A549 (cell line): ENCODE data around the gene ITGA5. TPM values are rescaled to one million over a fixed set of nuclear protein-coding genes. Genes with fewer than 3 reads are reported as not detected.
A peak's percentile ranks its signal among the peaks of the same experiment; 100 is the strongest.

Experiments
- ATAC-seq, 2 experiments: fragments of 200-7000 bp in 1 of 2; fragments of >200 bp in 1 of 2; cut with Nextera tagmentation in 1 of 2; cut with Tn5 transposase in 1 of 2; 3 replicates each; pipeline versions ENCODE4 v1.8.0 to v1.9.1; 2018 to 2020; ENCODE audit warnings: mild to moderate bottlenecking in 1 of 2, moderate library complexity in 1 of 2
- CTCF ChIA-PET: fragments of 300-600 bp; sonication (Branson Sonifier 250); formaldehyde crosslinking; extraction: SDS; loops from one replicate; lab custom pipeline; 2021; ENCODE audit warnings: antibody characterized with exemption, inconsistent platforms; lab: Yijun Ruan, JAX
- POLR2A ChIA-PET: fragments of 350-600 bp; formaldehyde crosslinking; extraction: SDS; loops from one replicate; lab custom pipeline; 2021; ENCODE audit warnings: antibody characterized with exemption, inconsistent platforms; lab: Yijun Ruan, JAX
- DNase-seq, 2 experiments: peaks; one replicate each; pipeline versions ENCODE4 v3.0.0 to v3.0.0-alpha.2; 2011 to 2016; ENCODE audit warnings: low read depth in 1 of 2, low spot score in 1 of 2
- FAIRE-seq: peaks from 2 replicates; lab custom pipeline; 2011; peaks lifted over from hg19 to GRCh38; lab: Jason Lieb, UNC
- H3K27ac ChIP-seq, 2 experiments: fragments of >200 bp; sonication (Bioruptor Twin); formaldehyde crosslinking; 3 replicates each; pipeline ENCODE4 v1.5.1; 2016 to 2017
- H3K4me1 ChIP-seq: fragments of >200 bp; sonication (Bioruptor Twin); formaldehyde crosslinking; 3 replicates; pipeline ENCODE4 v1.6.1; 2016
- H3K4me2 ChIP-seq: fragments of >200 bp; sonication (Bioruptor Twin); formaldehyde crosslinking; 3 replicates; pipeline ENCODE4 v1.6.1; 2016
- H3K4me3 ChIP-seq: fragments of >200 bp; sonication (Bioruptor Twin); formaldehyde crosslinking; 3 replicates; pipeline ENCODE4 v1.5.1; 2016
- H3K9me3 ChIP-seq: fragments of >200 bp; sonication (Bioruptor Twin); formaldehyde crosslinking; 3 replicates; pipeline ENCODE4 v1.6.1; 2016
- ATOH8 ChIP-seq: fragments of 250-450 bp; sonication (Bioruptor Pico); IDR thresholded peaks from 2 replicates; pipeline ENCODE4 v1.5.0; 2020; ENCODE audit warnings: low read depth, mild to moderate bottlenecking, moderate library complexity
- CBX8 ChIP-seq: fragments of 200-600 bp; sonication (generic); IDR thresholded peaks from 2 replicates; pipeline ENCODE4 v1.6.1; 2016
- CEBPB ChIP-seq, 2 experiments: fragments of >200 bp in 1 of 2; sonication (Bioruptor Twin) in 1 of 2; formaldehyde crosslinking in 1 of 2; IDR thresholded peaks; 2 replicates each; pipeline ENCODE4 v1.6.1; 2012 to 2016
- CHD2 ChIP-seq: fragments of 150-350 bp; IDR thresholded peaks from 2 replicates; pipeline ENCODE4 v1.6.1; 2014; ENCODE audit warnings: low read length; ENCODE audit not compliant: partially characterized antibody
- CHD4 ChIP-seq: fragments of 200-600 bp; sonication (generic); IDR thresholded peaks from 2 replicates; pipeline ENCODE4 v1.6.1; 2016; ENCODE audit warnings: antibody characterized with exemption, mild to moderate bottlenecking, borderline replicate concordance
- E2F6 ChIP-seq: IDR thresholded peaks from 2 replicates; pipeline ENCODE4 v1.6.1; 2012; ENCODE audit warnings: low read depth, borderline replicate concordance
- EHMT2 ChIP-seq: fragments of 200-600 bp; sonication (generic); IDR thresholded peaks from 2 replicates; pipeline ENCODE4 v1.6.1; 2016; ENCODE audit warnings: antibody characterized with exemption, low read depth, mild to moderate bottlenecking, moderate library complexity
- FOXS1 ChIP-seq: fragments of 250-450 bp; sonication (Bioruptor Pico); IDR thresholded peaks from 2 replicates; pipeline ENCODE4 v1.5.0; 2020; ENCODE audit warnings: mild to moderate bottlenecking, moderate library complexity
- GATA3 ChIP-seq: IDR thresholded peaks from 2 replicates; pipeline ENCODE4 v1.6.1; 2012; ENCODE audit warnings: borderline replicate concordance
- HDAC2 ChIP-seq: fragments of 200-600 bp; sonication (generic); IDR thresholded peaks from 2 replicates; pipeline ENCODE4 v1.6.1; 2016
- HEYL ChIP-seq: fragments of 250-450 bp; sonication (Bioruptor Pico); IDR thresholded peaks from 2 replicates; pipeline ENCODE4 v1.8.0; 2021; ENCODE audit warnings: mild to moderate bottlenecking, moderate library complexity
- HOXB5 ChIP-seq: fragments of 250-450 bp; sonication (Bioruptor Pico); IDR thresholded peaks from 2 replicates; pipeline ENCODE4 v1.5.0; 2020; ENCODE audit warnings: mild to moderate bottlenecking, moderate library complexity
- JUNB ChIP-seq: fragments of >200 bp; sonication (Bioruptor Twin); formaldehyde crosslinking; IDR thresholded peaks from 2 replicates; pipeline ENCODE4 v1.6.1; 2016
- KDM1A ChIP-seq: fragments of 200-600 bp; sonication (generic); IDR thresholded peaks from 2 replicates; pipeline ENCODE4 v1.6.1; 2016; ENCODE audit warnings: low read depth, mild to moderate bottlenecking
- MAFK ChIP-seq: fragments of 450-650 bp; IDR thresholded peaks from 2 replicates; pipeline ENCODE4 v1.6.1; 2014; ENCODE audit not compliant: partially characterized antibody
- MAZ ChIP-seq: fragments of 150-350 bp; IDR thresholded peaks from 2 replicates; pipeline ENCODE4 v1.6.1; 2014; ENCODE audit warnings: antibody characterized with exemption, low read depth, low read length, borderline replicate concordance
- NPAS2 ChIP-seq: fragments of 250-450 bp; sonication (Bioruptor Pico); IDR thresholded peaks from 2 replicates; pipeline ENCODE4 v1.8.0; 2022; ENCODE audit warnings: mild to moderate bottlenecking, moderate library complexity, borderline replicate concordance
- PHF8 ChIP-seq: fragments of 200-600 bp; sonication (generic); IDR thresholded peaks from 2 replicates; pipeline ENCODE4 v1.6.1; 2016; ENCODE audit warnings: low read depth, mild to moderate bottlenecking, antibody characterized with exemption, moderate library complexity, borderline replicate concordance
- RCOR1 ChIP-seq: fragments of 150-350 bp; IDR thresholded peaks from 2 replicates; pipeline ENCODE4 v1.6.1; 2014; ENCODE audit warnings: antibody characterized with exemption, low read length, low read depth
- RFX5 ChIP-seq: fragments of 450-650 bp; IDR thresholded peaks from 2 replicates; pipeline ENCODE4 v1.7.1; 2014; ENCODE audit warnings: antibody characterized with exemption, mild to moderate bottlenecking, moderate library complexity
- TFCP2L1 ChIP-seq: fragments of 250-450 bp; sonication (Bioruptor Pico); IDR thresholded peaks from 2 replicates; pipeline ENCODE4 v1.5.0; 2021; ENCODE audit warnings: mild to moderate bottlenecking
- ZC3H11A ChIP-seq: fragments of 450-650 bp; IDR thresholded peaks from 2 replicates; pipeline ENCODE4 v1.6.1; 2014; ENCODE audit warnings: antibody characterized with exemption, mild to moderate bottlenecking
- ZNF302 ChIP-seq: fragments of 250-450 bp; sonication (Bioruptor Pico); IDR thresholded peaks from 2 replicates; pipeline ENCODE4 v1.9.0; 2021; ENCODE audit warnings: inconsistent platforms, mild to moderate bottlenecking, moderate library complexity
- ZSCAN20 ChIP-seq: fragments of 250-450 bp; sonication (Bioruptor Pico); IDR thresholded peaks from 2 replicates; pipeline ENCODE4 v1.8.0; 2022; ENCODE audit warnings: mild to moderate bottlenecking, moderate library complexity
- WGBS: methylation state at CpG from one replicate; pipeline ENCODE4 v1.1.6; 2017; ENCODE audit errors: missing lambda C conversion rate; 5-methylcytosine and 5-hydroxymethylcytosine counted together
- polyA plus RNA-seq, 4 experiments: library from polyadenylated mRNA; depleted of rRNA in 3 of 4; stranded (reverse); fragments of >200 nt; fragmentation: RNase III in 1 of 4; extraction: RNeasy Plus Mini Kit Qiagen cat#74134 plus additional on column Dnase treatment in 1 of 4; gene quantifications; 2 replicates in 3 of 4; 3 replicates in 1 of 4; pipeline ENCODE4 v1.2.3, GENCODE V29; 2011 to 2017
- TF ChIP-seq, protein P1 (sequence below): IDR thresholded peaks from 2 replicates; pipeline ENCODE4 v1.6.1; 2012

Gene ITGA5
- polyA plus RNA-seq, 2 of the 4 experiments (the other 2 are of a cell fraction) = 27.2 to 31.7 TPM

DNA sequence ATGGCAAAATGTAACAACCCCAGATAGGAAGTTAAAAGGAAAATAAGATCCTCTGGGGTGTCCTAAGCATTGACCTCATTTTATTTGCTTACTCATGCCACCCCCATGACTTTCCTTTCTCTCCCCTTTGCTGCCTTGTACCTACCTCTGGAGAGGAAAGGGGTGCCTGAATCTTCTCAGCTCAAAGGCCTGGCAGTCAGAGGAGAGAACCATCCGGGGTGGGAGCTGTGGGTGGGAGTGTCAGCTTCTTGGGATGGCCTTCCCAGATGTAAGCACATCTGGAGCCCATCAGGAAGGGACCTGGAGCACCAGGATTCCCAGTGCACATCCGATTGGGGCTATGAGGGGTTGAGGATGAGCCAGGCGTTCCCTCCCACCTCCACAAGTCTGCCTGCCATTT, 5.2 kb upstream of the ITGA5 start:
- 74% methylated on average over 3 of the region's 3 CpGs for WGBS
- POLR2A ChIA-PET = no interaction called here
- CTCF ChIA-PET = interaction anchor here (1.0 to 47.9 kb wide), 9 partner anchors 9 to 44 kb away, joined by 3 to 1279 read pairs (median 5); no protein-coding TSS in a partner anchor

DNA sequence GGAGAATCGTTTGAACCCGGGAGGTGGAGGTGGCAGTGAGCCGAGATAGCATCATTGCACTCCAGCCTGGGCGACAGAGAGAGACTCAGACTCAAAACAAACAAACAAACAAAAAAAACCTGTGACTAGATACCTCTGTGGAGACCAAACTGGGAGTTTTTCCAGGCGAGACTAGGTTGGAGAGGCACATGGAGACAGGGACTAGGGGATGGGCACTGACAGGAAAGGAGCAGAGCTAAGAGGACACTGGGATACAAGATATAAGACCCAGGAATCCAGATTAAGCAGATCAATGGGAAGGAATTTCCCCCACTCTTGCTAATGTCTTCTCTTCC, 4.7 kb upstream of the ITGA5 start:
- WGBS = 20% methylated on average over 5 of the region's 5 CpGs
- ChIA-PET POLR2A (no interaction called here), CTCF (interaction anchor here (1.1 to 47.9 kb wide), 7 partner anchors 9 to 32 kb away, joined by 3 to 1279 read pairs (median 4); no protein-coding TSS in a partner anchor)
- H3K27ac ChIP-seq = peak overlapping the region; percentile 94 to 99; a peak in 5 of 6 replicates
- DNase-seq = no peak
- no peak for FAIRE-seq
- H3K4me2 ChIP-seq = peak overlapping the region; percentile 81
- peaks cover 55% of the 10 kb centered on the region for H3K4me1 ChIP-seq
- H3K9me3 ChIP-seq = no peaks in the 10 kb centered on the region
- peak in 1 of 2 experiments; percentile 1; a peak in 1 of 6 replicates for ATAC-seq
- no peak overlapping the region for H3K4me3 ChIP-seq
- TF ChIP-seq MAZ = no peak
- TF ChIP-seq, protein P1, sequence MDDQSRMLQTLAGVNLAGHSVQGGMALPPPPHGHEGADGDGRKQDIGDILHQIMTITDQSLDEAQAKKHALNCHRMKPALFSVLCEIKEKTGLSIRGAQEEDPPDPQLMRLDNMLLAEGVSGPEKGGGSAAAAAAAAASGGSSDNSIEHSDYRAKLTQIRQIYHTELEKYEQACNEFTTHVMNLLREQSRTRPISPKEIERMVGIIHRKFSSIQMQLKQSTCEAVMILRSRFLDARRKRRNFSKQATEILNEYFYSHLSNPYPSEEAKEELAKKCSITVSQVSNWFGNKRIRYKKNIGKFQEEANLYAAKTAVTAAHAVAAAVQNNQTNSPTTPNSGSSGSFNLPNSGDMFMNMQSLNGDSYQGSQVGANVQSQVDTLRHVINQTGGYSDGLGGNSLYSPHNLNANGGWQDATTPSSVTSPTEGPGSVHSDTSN = no peak
- TF ChIP-seq JUNB = no peak
- no peak for TF ChIP-seq RFX5
- no peak for TF ChIP-seq PHF8
- no peak for TF ChIP-seq ZC3H11A
- no peak for TF ChIP-seq E2F6
- TF ChIP-seq CEBPB (IDR thresholded peaks at IDR 0.05) = no peak
- no peak for TF ChIP-seq HOXB5 (CRISPR knock-in tag)
- no peak for TF ChIP-seq ZSCAN20 (CRISPR knock-in tag)
- no peak for TF ChIP-seq NPAS2 (CRISPR knock-in tag)
- TF ChIP-seq CHD2 = no peak
- no peak for TF ChIP-seq EHMT2
- TF ChIP-seq HEYL (CRISPR knock-in tag) = no peak

More for the DNA sequence above, 5.2 kb upstream of the ITGA5 start:
- H3K9me3 ChIP-seq = no peaks in the 10 kb centered on the region
- DNase-seq = no peak
- H3K4me1 ChIP-seq = peaks cover 58% of the 10 kb centered on the region
- peak overlapping the region; percentile 81 for H3K4me2 ChIP-seq
- H3K4me3 ChIP-seq = no peak overlapping the region
- FAIRE-seq = no peak
- ATAC-seq = no peak
- peak overlapping the region; percentile 94 to 99; a peak in 5 of 6 replicates for H3K27ac ChIP-seq
- TF ChIP-seq KDM1A (no peak), FOXS1 (no peak), GATA3 (no peak), TFCP2L1 (CRISPR knock-in tag) (no peak), HDAC2 (no peak)

- FAIRE-seq = no peak
- Histone ChIP-seq H3K4me2 (peak overlapping the region; percentile 81), H3K4me1 (peaks cover 62% of the 10 kb centered on the region), H3K4me3 (no peak overlapping the region), H3K27ac (peak overlapping the region; percentile 94 to 99; a peak in 5 of 6 replicates), H3K9me3 (no peaks in the 10 kb centered on the region)
- CTCF ChIA-PET = interaction anchor here (1.1 to 47.9 kb wide), 4 partner anchors 13 to 53 kb away, joined by 3 to 1279 read pairs (median 110); no protein-coding TSS in a partner anchor
- TF ChIP-seq, protein P1 = no peak
- TF ChIP-seq FOXS1 (no peak), KDM1A (no peak), CBX8 (no peak), ZNF302 (no peak), MAFK (no peak), CHD4 (no peak), TFCP2L1 (CRISPR knock-in tag) (no peak), NPAS2 (CRISPR knock-in tag) (no peak), ATOH8 (no peak), RCOR1 (no peak), HOXB5 (CRISPR knock-in tag) (no peak), CHD2 (no peak)
- no peak for DNase-seq
- POLR2A ChIA-PET = no interaction called here
- whole genome bisulfite sequencing = 90% methylated on average over 2 of the region's 2 CpGs
- no peak for ATAC-seq
These were observed 2.8 kb upstream of the ITGA5 start for GRCh38 chr12:54421879-54422250.
